MV-4-11 (cell line): ENCODE data around the gene TOMM7.
"Not testable (repeated sequence)": the region's sequence is repeated elsewhere in the genome, so short reads cannot be mapped to it uniquely, and the experiment has no call there.

Experiments
- DNase-seq: peaks from one replicate; lab custom pipeline; 2025; lab: John Stamatoyannopoulos, UW

TOMM7 gene

DNA sequence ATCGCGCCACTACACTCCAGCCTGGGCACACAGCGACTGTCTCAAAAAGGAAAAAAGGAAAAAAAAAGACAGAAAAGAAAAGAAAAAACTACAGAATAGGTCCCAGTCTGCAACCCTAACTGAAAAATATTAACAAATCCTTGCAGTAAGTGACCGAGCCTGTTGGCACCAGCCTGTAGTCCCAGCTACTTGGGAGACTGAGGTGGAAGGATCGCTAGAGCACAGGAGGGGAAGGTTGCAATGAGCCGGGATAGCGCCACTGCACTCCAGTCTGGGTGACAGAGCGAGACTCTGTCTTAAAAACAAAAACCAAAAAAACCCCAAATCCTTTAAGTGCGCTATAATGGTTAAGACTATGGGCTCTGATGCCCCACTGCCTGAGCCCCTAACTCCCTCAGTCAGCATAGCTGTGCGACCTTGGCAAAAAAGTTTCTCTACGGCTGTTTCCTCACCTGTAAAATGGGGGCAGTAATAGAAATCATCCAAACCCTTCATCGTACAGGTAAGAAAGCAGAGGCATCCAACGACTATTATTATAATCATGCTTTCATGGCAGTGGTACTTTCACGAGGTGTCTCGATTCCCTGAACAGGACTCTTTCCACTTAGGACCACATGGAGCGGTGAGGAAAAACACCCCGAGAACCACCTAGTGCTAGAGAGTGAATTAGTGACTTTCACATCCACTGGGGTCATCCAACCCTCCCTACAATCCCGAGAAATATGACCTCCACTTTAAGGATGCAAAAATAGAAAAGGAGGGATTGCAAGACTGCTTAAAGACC lies 755 bp downstream of the TOMM7 start:
- no peak for DNase-seq

DNA sequence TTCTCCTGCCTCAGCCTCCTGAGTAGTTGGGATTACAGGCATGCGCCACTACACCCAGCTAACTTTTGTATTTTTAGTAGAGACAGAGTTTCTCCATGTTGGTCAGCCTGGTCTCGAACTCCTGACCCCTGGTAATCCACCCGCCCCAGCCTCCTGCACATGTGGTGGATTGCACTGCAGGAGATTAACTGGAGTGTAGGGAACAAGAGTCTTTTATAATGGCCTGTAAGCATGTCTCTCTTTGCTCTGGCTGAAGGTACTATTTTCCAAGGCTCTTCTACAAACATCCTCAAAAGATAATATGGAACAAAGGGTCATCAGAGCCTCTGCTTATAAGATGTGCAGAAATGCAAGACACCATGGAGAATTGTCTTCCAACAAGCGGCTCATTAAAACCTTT lies 3.2 kb downstream of the TOMM7 start:
- DNase-seq: no peak

DNA sequence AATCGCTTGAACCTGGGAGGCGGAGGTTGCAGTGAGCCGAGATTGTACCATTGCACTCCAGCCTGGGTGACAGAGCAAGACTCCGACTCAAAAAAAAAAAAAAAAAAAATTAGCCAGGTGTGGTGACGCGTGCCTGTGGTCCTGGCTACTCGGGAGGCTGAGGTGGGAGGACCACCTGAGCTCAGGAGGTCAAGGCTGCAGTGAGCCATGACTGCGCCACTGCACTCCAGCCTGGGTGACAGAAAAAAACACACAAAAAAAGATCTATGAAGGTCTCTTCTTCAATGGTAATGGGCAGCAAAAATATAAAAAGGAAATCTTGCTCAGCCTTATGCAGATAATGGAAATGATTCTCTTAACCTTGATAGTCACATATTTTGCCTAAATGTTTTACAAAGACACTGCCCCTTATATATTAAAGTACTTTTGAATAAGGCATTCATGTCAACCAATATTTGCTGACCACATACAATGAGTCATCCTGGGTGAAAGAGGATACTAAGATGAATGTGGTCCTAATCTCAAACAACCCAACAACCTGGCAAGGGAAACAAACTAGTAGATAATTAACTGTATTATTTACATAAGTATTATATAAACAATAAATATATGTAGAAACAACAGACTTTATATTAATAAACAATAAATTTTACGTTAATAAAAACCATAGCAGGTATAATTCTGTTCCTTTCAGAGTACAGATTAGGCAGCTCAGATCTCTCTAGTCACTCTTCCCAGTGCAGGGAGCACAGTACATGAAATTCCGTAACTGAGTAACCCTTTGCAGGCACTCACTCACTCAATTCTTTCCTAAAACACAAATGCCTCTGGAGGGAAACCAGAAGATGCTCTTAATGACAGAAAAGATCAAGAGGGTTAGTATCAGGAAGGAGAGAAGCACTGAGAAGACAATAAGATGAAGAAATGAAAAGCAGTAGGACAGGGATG lies 8.1 kb downstream of the TOMM7 start:
- no peak for DNase-seq

DNA sequence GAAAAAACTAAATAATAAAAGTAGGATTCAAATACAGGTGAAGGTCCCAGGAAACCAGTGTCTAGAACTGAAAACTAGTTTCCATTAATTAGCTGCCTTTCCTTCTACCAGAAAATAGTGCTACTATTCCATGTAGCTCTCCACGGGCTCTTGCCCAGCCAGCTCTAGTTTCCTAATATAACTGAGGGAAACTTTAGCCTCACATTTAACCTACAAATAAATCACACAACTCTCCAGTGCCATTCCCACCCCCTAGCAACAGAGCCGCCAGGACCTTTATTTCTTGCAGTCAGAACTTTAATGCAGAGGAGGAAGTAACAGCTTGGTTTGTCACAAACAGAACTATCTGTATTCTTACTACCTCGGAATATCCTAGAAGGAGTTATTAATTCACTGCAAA lies 10.3 kb downstream of the TOMM7 start:
- no peak for DNase-seq

DNA sequence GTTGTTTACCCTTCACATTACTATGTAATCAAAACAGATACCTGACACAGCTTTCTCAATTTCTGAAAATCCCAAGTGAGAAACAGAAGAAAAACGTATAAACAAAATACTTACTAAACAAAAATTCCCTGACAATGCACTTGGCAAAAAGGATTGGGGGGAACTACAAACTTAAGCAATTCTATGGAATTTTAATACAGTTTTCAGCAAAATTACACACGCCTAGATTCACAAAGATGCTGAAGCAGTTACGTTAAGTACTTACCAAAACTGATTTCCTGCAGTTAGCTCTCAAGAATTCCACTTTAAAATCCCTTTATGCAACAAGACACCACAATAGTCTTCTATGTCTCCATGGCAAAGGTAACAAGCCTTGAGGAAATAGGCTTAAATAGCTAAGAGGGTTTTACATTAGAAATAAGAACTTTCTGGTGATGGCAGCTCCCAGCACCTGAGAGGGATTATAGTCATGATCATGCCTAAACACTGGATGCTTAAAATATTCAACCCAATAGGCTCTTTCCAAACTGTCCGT lies 10.8 kb downstream of the TOMM7 start:
- DNase-seq: no peak

DNA sequence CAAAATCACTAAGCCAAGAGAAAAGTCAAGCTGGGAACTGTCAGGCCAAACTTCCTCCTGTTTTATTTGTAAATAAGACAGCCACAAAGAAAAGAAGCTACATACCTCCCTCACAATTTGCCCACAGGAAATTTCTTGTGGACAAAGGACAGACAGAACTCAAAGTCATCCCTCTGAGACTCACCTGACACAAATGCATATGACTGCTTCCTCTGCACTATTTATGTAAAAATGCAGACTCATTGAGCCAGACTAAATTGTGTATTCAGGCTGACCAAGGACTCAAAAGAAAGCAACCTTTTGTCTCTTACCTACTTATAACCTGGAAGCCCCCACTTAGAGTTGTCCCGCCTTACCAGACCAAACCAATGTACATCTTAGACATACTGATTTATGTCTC lies 11.8 kb downstream of the TOMM7 start:
- no peak for DNase-seq

DNA sequence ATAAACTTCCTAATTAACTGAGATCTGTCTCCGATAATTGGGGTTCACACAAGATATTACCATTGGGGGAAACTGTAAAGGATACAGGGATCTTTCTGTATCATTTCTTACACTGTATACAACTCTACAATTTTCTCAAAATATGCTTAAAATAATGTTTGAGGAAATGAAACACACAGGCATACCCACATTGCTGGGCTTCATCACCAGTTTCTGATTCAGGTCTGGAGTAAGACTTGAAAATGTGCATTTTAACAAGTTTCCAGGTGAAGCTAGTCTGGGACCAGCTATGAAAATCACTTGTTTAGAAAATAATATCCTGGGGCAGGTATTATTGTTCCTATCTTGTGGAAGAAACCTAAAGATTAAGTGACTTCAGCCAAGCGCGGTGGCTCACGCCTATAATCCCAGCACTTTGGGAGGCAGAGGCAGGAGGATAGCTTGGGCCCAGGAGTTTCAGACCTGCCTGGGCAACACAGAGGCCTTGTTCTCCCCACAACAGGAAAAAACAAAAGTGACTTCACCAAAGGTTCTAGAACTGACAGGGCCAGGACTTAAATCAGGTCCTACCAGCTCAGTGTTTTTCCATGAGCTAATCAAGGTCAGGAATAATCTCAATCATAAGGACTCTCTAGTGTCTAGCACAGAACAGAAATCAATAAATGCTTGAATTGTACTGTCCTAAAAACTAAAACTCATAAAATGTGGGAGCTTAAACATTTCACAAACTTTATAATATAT lies 12.6 kb downstream of the TOMM7 start:
- DNase-seq: peak; percentile 2

DNA sequence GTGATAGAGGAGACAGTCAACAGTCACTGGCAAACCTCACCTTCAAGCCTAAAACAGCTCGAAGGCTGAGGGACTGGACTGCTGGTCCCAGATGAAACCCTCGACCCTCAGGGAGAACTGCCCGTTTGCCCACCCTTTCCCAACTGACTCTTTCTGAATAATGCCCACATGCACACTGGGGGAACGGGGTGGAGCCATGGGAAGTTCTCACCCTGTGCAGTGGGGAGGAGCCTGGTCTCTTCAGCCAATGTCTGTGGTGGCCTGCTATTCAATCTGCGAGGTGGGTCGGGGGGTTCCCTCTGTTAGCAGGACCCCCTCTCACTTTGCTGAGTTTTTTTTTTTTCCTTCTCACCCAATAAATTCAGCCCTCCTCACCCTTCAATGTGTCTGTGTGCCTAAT lies 14.5 kb downstream of the TOMM7 start:
- DNase-seq: no peak

DNA sequence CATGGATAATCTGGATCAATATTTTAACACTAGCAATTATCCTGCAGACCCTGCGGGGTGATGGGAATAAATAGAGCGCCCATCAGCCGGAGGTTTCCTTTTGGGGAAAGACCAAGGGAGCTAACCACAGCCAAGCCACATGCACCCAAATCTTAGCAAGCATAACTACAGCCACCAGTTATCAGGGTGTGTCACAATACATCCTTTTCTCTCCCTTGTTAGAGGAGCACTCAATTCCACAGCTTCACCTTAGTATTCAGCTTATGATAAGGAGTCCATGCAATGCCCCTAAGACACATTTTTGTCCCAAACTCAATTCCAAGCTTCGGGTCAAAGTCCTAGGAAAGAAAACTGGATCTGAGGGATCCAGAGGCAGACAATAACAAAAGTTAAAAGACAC lies 15.9 kb downstream of the TOMM7 start:
- no peak for DNase-seq

DNA sequence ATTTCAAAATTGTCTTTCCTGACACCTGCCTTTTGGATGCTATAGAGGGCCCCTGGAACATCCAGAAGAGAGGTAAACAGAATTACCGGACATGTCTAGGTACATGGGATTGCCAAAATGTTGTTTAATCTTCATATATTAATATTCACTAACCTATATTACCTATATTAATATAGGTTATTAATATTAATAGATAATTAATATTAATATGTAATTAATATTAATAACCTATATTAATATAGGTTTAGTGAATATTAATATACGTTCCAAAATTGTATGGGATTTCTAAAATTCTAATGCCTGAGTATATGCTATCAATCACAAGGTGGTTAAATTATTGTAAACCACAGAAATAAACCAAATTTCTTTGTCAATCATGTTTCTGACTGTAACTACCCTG lies 17.4 kb downstream of the TOMM7 start:
- DNase-seq: no peak

DNA sequence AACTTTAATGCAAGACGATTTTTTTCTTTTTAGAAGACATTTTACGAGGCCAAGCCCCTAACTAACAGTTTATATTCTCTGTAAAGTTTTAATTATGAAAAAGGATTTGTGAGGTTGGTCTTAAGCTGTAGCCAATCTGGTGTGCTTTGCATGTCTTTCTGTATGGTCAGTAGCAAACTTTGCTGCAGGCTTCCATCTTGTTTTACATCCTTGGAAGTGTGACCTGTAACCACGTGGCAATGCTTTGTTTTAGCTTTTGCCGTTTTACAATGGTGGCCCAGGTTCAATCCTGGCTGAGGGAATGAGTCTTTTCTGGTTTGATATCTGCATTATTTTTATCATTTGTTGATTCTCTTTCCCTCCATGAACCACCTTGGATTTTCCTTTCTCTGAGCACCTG lies 19.8 kb downstream of the TOMM7 start:
- DNase-seq: not testable (repeated sequence)

DNA sequence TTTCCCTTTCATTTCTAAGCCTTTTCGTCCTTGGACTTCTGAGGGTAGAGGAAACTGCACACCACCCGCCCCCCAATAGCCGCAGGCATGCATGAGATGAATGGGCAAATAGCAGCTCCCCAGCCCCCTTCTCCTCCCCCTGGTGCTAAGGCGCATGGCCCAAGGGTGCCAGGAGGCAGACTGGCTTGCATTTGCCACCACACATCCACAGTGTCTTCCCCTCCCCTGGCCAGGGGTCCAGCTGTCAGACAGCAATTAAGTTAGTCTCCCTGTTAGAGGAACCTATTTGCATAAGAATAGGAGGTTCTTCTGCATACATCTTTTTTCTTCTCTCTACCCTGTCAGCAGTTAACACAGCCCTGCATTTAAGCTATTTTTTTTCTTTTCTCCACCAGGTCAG lies 20.2 kb downstream of the TOMM7 start:
- DNase-seq: no peak

DNA sequence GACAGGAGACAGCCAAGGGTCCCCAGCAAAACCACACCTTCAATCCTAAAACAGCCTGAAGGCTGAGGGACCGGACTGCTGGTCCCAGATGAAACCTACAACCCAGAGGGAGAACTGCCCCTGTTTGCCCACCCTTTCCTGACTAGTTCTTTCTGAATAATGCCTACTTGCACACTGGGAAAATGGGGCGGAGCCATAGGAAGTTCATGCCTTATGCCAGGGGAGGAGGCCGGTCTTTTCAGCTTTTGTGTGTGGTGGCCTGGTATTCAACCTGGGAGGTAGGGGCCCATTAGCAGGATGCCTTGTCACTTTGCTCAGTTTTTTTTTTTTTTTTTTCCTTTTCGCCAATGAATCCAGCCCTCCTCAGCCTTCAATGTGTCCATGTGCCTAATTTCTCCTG lies 20.7 kb downstream of the TOMM7 start:
- DNase-seq: no peak

DNA sequence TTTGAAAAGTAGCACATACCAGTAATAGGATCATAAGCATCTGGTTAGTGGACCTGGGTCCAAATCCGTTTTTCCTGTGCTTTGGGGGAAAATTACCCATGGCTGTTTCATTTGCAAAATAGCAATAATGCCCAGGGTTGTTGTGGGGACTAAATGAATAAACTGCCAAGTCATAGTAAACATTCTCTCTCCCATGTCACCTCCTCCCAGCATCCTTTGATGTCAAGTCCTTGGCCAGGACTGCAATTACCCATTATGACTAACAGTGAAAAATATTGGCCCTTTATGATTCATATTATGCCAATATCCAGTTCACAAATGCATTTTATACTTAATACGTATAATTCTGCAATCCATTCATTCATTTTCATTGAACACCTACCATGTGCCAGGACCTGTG lies 23.0 kb downstream of the TOMM7 start:
- DNase-seq: no peak

DNA sequence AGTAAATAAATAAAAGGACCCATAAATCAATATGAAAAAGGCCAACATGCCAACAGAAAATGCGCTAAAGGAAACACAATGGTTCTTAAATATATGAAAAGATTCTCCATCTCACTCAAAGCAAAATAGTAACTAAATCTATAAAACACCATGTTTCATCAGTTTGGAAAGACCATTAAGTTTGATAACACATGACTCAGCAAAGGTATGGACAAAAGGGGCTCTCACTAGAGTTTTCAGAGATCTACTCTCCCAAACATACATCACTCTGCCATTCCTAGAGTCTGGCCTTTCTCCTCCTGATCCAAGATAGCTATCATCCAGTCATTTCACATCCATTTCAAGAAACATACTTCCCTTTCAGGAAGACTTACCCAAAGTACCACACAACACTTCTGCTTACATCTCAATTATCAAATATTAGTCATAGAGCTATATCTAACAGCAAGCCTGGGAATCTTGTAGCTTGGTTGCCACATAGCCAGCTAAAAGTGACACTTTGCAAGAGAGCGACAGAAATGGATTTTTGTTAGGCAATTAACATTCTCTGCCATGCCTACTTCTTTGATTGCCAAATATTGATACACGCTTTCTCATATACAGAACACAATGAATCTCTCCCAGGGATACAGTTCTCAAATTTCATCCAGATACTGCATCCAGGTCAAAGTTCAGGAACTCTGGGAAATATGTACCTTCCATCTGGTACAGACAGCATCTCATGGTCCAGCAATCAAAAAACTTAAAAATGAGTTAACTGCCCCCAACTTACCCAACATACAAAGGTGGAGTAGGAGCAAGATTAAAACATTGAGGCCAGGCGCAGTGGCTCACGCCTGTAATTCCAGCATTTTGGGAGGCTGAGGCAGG lies 28.8 kb downstream of the TOMM7 start:
- no peak for DNase-seq

DNA sequence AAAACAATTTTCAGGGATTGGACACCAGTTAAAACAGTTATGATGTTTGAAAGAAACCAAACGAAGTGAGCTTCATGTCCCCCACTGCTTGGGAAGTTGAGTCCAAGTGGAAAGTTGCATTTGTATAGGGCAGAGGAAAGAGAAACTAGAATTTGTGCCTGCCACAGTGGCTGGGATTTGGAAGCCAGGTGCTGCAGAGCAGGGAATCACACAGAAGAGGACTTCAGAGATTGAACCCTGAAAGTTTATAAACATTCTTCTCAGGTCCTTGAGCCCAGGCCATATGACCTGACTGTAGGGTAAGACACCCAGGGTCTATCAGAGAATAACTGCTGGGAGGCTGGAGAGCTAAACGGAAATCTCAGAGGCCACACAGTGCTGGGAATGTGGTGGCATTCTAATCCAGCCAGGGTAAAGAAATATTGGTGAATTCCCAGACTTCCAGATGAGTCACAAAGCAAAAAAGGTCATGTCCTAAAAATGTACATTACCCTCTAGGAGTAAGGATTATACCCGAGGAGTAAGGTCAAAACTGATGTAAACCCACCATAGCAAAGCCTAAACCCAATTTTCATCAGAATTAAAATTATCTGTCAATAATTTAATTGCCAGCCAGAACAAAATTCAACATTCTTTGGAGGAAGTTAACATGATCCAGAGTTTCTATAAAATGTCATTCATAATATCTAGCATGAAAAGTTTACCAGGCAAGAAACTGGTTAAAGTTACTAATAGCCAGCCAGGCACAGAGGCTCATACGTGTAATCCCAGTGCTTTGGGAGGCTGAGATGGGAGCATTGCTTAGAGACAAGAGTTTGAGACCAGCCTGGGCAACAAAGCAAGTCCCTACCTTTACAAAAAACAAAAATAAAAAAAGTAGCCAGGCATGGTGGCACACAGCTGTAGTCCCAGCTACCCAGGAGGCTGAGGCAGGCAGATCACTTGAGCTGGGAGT lies 31.2 kb downstream of the TOMM7 start:
- no peak for DNase-seq

DNA sequence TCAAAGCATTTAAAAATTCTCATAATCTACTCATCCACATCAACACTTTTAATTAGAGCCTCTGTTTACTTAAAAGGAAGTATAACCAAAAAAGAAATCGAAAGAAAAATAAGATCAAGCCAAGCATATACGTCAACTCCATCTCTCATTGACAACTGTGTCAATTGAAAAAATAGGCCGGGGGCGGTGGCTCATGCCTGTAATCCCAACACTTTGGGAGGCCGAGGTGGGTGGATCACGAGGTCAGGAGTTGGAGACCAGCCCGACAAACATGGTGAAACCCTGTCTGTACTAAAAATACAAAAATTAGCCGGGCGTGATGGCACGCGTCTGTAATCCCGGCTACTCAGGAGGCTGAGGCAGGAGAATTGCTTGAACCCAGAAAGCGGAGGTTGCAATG lies 32.0 kb downstream of the TOMM7 start:
- DNase-seq: not testable (repeated sequence)

DNA sequence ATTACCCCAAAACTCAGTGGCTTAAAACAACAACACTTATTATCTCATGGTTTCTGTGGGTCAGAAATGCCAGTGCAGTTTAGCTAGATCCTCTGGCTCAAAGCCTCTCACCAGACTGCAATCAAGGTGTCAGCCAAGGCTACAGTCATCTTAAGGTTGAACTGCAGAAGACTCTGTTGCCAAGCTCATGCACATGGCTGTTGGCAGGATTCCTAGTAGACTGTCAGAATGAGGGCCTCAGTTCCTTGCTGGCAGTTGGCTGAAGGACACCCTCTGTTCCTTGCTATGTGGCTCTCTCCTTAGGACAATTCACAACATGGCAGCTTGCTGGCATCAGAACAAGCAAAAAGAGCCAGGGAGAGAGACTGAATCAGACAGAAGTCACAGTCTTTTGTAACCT lies 34.7 kb downstream of the TOMM7 start:
- no peak for DNase-seq

DNA sequence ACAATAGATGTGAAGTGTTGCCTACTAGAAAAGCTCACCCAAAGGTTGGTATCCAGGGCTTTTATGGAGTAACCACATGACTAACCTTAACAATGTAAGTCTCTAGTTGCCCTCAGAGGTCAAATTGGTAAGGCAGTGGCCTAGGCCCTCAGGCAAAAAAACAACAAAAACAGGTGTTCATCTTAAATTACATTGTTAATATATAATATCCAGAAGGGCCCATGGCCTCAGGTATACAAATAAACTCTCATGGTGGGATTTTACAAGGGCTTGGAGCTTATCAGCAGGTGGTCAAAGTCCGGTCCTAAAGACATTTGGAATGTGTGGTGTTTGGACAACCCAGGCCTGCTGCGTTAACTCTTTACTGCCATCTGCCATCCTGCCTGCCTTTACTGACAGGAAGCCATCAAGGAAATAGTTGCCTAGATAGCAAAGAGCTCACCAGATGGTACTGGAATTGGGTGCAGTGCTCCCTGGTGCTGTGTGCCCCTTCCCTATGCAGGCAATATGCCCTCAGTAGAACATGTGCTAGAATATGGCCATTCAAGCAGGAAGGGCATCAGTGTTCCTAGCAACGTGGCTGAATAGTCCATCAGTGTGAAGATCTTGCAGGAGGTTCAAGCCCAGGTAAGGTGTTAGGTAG lies 36.2 kb downstream of the TOMM7 start:
- DNase-seq: no peak

DNA sequence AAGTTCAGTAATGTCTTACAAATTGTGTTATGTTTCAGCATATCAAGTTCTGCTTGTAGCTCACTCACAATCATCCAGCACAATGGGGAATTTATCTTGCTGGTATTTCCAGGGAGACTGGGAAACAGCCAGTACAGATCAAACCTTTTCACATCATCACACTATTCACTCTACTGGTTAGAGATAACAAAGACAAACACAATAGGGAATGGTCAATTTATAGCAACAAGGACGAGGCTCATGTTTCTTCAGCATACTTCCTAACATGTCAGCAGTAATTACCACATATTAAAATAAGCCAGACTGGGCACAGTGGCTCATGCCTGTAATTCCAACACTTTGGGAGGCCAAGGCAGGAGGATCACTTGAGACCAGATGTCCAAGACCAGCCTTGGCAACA lies 38.3 kb downstream of the TOMM7 start:
- no peak for DNase-seq
